HepG2 (cell line): ENCODE measurements around the gene ACYP2. TPM values are rescaled to one million over a fixed set of nuclear protein-coding genes. Genes with fewer than 3 reads are reported as not detected.

ENCODE experiments used
- ETV5 ChIP-seq: IDR thresholded peaks from 2 replicates; pipeline ENCODE4 v1.6.1; 2018; ENCODE audit warnings: missing biosample characterization, missing genetic modification reagents, inconsistent platforms, borderline replicate concordance
- HOXA7 ChIP-seq: sonication (generic); formaldehyde crosslinking; IDR thresholded peaks from 2 replicates; pipeline ENCODE4 v1.8.1; 2022; ENCODE audit warnings: mild to moderate bottlenecking, missing genetic modification reagents, moderate library complexity
- RBM39 ChIP-seq: fragments of 200-400 bp; formaldehyde crosslinking; IDR thresholded peaks from one replicate; pipeline ENCODE4 v1.6.1; 2018; ENCODE audit warnings: antibody characterized with exemption, mild to moderate bottlenecking, low read depth, low read length; ENCODE audit not compliant: poor library complexity, severe bottlenecking
- SALL2 ChIP-seq: sonication (generic); formaldehyde crosslinking; IDR thresholded peaks from 2 replicates; pipeline ENCODE4 v1.8.1; 2023; ENCODE audit warnings: mild to moderate bottlenecking, missing genetic modification reagents, inconsistent platforms
- TFDP1 ChIP-seq: IDR thresholded peaks from 2 replicates; pipeline ENCODE4 v1.6.1; 2016; ENCODE audit warnings: missing compliant biosample characterization, missing genetic modification reagents, borderline replicate concordance
- THAP7 ChIP-seq: sonication (generic); formaldehyde crosslinking; IDR thresholded peaks from 2 replicates; pipeline ENCODE4 v1.8.1; 2023; ENCODE audit warnings: mild to moderate bottlenecking, missing genetic modification reagents
- THAP9 ChIP-seq: sonication (generic); formaldehyde crosslinking; IDR thresholded peaks from 2 replicates; pipeline ENCODE4; 2020; ENCODE audit warnings: missing genetic modification reagents, mild to moderate bottlenecking, borderline replicate concordance
- ZBTB44 ChIP-seq: sonication (generic); formaldehyde crosslinking; IDR thresholded peaks from 2 replicates; pipeline ENCODE4 v1.4.0; 2020; ENCODE audit warnings: missing genetic modification reagents
- ZNF609 ChIP-seq: sonication (generic); formaldehyde crosslinking; IDR thresholded peaks from 2 replicates; pipeline ENCODE4 v1.4.0; 2020; ENCODE audit warnings: mild to moderate bottlenecking, missing genetic modification reagents, borderline replicate concordance
- ZNF639 ChIP-seq: conservative IDR thresholded peaks from 2 replicates; pipeline ENCODE4 v1.6.1; 2018; ENCODE audit warnings: missing genetic modification reagents
- ZNF746 ChIP-seq: sonication (generic); formaldehyde crosslinking; IDR thresholded peaks from 2 replicates; pipeline ENCODE4 v1.8.0; 2022; ENCODE audit warnings: mild to moderate bottlenecking, missing genetic modification reagents
- ZNF768 ChIP-seq: sonication (generic); formaldehyde crosslinking; IDR thresholded peaks from 2 replicates; pipeline ENCODE4 v1.4.0; 2020; ENCODE audit warnings: missing genetic modification reagents
- polyA plus RNA-seq, 8 experiments: library from polyadenylated mRNA; depleted of rRNA in 3 of 8; stranded (reverse) in 7 of 8; unstranded in 1 of 8; fragments of >200 nt; fragmentation: Illumina TruSeq in 4 of 8; extraction: Trizol in 4 of 8; gene quantifications; 2 replicates each; pipeline versions ENCODE4 v1.2.1 to v1.2.3, GENCODE V29; 2011 to 2016; ENCODE audit warnings: low read depth in 4 of 8, missing spikeins in 1 of 8, mixed read lengths in 1 of 8; ENCODE audit not compliant: insufficient read depth in 1 of 8
- total RNA-seq, 5 experiments: library from RNA; depleted of rRNA; stranded (reverse); fragments of >200 nt; fragmentation: Illumina TruSeq; extraction: Trizol; gene quantifications; 2 replicates each; pipeline ENCODE4 v1.2.3, GENCODE V29; 2016; ENCODE audit warnings: low read depth in 1 of 5

The ACYP2 gene
- total and polyA plus RNA-seq, 2 of the 13 experiments (the other 11 are each of a cell fraction or from before 2014, with no cell fraction given), result 12.3 to 12.7 TPM

GRCh38 chr2:54143780-54144179, 28.4 kb downstream of the ACYP2 start (continued):
- TF ChIP-seq ZNF609 (0 out of 2 replicates have a peak, but pooled peaks have one; percentile 13), ZBTB44 (no peak), SALL2 (CRISPR knock-in tag) (no peak), ETV5 (peak; percentile 17; the same call in 1 of the 2 replicates), RBM39 (no peak), ZNF639 (CRISPR knock-in tag) (no peak), ZNF746 (CRISPR knock-in tag) (no peak), THAP9 (CRISPR knock-in tag) (no peak), ZNF768 (CRISPR knock-in tag) (no peak), THAP7 (no peak), TFDP1 (CRISPR knock-in tag) (no peak), HOXA7 (no peak)
